HG03139 (cell line): ENCODE data around the gene GDPD5.

Experiments
- ATAC-seq: cut with Tn5 transposase; IDR thresholded peaks from one replicate; pipeline ENCODE4 v1.9.1; 2021; ENCODE audit not compliant: unreplicated experiment

GDPD5 gene

DNA sequence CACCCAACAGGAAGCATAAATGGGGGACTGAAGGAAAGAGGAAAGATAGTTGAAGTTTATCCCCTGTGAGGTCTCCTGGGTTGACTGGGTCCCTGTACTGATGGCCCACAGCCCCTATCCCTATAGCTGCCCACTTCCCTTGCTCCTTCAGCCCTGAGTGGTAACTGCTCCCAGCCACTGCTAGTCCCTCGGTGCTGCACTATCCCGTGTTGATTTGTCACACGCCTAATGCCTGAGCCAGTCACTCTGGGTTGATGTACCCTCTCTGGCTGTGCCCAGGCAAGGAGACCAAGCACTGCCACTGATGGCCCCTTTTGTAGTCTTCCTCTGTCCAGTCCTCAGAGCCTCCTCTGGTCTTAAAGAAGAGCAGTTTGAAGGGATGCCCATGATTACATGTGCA lies 9.6 kb downstream of the GDPD5 start:
- no peak for ATAC-seq

DNA sequence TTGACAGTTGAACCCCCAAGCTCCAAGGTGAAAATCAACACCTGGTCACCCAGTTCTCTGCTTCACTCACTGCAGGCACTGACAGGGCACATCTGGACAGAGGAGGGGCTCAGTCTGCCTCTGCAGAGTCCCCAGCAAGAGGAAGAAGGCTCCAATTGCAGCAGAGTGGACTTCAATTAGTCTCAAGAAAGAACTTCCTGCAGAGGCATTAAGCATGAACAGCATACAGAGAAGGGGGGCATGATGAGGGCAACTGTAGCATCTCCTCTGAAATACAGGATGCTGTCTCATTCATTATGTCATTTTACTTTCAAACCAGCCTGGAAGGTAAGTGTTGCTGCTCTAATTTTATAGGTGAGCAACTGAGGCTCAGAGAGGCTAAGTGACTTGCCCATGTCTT lies 11.1 kb downstream of the GDPD5 start:
- no peak for ATAC-seq

DNA sequence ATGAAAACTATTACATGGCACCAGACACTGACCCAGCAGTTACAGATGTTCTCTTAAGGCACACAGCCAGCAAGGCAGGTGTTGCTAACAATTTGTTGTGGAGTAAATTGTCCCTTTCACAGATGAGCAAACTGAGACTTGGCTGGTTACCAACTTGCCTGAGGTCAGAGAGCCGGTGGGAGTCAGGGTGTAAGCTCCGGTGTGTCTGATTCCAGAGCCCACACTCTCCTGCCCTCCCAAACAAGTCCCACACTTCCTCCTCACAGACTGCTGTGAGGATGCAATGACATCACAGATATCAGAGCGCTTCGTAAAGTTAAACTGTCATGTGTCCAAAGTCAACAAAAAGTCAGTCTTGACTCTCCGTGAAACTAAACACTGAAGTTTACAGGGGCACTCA lies 12.5 kb downstream of the GDPD5 start:
- no peak for ATAC-seq

DNA sequence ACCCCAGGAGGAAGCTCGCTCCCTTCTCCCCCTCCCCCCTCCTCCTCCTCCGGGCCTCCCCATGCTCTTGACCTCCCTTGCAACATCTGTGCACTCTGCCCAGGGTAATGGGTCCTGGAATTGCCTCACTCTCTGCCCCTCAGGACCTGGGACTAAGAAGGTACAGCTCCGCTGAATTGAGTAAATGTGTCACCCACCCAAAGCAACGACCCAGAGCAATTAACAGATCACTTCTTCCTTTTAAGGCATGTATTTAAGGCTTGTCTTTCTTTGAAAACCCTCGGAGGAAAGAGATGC lies 15.1 kb downstream of the GDPD5 start:
- ATAC-seq, result no peak

DNA sequence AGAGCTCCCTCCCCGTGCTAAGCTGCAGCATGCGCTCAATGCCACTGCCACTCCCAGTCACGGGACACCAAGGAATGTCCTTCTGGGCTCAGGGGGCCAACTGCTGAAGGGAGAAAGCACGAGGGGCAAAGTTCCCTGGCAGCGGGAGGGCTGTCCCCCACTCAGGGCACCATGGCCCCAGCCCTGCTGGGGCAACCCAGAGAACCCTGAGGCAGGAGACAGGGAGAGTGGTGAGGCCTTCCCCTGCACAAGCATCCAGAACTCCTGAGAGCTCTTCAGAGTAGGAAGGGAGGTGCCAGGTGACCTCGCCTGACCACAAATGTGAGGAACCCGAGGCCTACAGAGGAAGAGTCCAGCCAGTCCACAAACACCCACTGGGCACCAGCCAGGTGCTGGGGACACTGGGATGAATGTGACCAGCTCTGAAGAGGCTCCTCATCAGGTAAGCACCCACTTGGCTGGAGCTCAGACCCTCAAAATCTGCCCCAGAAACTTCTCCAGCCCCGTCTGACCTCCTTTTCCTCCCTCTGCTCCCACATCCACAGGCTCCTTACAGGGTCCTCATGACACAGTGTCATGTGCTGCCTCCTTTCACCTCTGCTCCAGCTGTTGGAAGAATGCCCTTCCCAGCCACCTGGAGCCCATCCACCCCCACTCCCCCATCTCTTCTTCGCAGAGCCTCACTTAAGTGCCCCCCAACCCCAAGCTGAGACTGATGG lies 15.6 kb downstream of the GDPD5 start:
- no peak for ATAC-seq

DNA sequence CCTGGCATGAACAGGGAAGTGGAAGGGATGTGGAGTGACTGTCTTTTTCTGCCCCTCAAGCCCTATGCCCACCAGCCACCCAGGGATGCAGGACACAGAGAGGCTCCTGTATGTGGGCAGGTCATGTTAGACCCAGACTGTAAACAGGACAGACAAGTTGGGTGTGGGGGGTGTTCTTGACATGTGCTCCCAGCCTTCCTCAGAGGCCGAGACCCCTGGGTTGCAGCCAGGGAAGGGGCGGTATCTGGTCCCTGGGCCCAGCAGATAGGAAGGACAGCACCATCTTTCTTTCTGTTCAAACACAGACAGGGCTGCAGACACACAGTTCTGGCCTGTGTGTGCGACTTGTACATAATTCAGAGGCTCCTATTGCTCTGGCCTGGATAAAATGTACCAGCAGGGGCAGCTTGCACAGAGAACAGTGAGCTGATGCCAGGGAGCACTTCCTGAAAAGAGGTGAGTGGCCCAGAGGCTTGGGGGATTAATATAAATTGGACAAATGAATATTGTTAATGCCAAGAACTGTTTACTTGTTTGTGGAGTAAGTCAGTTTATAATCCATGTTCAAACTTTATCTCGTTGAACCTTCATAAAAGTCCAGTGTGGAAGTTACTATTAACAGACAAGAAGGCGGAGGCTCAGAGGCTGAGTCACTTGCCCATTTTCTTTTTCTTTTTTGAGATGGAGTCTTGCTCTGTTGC lies 16.6 kb downstream of the GDPD5 start:
- no peak for ATAC-seq

DNA sequence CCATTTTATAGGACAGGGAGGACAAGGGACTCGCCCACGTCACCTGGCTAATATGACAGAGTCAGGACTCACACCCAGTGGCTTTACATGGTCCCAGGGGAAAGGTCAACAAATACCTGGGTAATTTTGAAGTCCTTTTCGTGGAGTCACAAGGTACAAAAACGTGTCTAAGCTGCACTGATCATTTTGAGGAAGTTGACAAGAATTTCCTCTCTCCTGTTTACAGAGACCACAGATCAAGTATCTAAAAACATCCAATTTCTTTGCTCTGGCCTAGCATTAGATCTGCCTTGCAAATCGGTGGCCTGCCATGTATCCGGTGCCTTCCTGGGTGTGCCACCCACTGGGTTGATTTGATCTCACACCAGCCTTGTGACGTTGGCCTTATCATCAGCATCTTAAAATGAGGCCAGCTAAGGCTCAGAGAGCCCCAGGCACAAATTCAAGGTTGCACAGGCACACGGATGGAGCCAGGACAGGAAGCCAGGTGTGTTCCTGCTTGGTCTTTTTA lies 17.6 kb downstream of the GDPD5 start:
- ATAC-seq, result no peak

DNA sequence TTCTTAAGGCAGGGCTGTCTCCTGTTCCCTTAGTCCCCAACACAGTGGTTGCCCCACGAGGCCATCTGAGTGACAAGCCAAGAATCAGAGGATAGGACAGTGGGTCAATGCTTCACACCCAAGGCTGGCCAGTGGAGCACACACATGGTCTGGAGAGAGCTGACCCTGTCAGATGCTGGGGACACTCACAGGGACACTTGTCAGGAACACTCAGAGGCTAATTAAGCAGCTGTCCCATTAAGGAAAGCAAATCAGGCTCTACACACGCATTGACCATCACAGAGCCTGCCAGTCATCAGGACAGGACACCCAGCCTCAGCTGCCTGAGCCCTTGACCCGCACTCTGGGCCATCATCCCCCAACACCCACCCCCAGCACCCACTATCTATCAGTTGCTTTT lies 18.2 kb downstream of the GDPD5 start:
- ATAC-seq, result no peak

DNA sequence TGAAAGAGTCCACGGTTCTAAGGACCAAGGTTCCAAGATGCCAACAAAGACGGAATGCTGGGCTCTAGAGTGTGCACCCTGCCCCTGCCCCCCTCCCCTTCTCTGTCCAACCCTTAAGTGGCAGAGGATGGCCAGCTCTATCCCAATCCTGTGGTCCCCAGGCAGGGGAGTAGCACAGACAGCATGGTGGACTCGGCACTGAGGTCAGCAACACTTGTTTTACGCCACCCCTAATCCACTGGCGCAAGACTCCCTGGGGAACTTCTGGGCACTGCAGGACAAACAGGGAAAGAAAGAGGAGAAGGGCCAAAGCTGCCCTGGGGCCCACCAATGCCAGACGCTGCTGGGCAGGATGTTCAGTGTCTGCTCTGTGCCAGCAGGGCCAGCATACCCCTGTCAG lies 18.9 kb downstream of the GDPD5 start:
- ATAC-seq, result no peak

DNA sequence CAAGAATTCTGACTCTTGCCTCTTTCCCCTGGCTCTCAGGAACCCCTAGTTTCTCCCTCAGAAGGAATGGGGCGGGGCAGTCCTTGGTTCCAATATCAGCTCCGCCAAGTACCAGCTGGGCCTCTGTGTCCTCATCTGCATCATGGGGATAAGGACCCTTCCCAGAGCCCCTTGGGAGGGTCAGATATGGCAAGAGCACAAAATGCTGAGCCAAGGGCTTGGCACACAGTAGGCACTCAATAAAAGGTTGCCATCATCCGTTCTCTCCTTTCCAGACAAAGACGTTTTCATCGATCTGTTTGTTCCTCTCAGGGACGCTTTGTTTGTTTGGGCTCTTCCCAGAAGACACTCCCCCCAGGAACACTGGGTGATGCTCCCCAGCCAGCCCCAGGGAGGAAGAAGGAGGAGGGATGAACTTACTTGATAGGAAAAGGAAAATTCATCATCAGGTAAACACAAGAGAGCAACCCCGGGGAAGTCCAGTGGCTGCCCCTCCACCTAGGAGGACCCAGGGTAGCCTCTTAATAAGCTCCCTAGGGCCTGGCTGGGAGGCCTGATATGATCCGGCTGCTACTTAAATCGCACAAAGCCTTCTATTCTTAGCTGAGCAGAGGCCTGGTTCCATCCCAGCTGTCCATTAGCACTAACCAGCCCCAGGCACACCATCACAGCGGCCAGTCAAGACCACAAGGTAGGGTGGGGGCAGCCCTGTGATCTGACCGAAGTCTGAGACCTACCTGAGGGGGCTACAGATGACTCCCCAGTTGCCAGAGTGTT lies 19.6 kb downstream of the GDPD5 start:
- ATAC-seq, result no peak

DNA sequence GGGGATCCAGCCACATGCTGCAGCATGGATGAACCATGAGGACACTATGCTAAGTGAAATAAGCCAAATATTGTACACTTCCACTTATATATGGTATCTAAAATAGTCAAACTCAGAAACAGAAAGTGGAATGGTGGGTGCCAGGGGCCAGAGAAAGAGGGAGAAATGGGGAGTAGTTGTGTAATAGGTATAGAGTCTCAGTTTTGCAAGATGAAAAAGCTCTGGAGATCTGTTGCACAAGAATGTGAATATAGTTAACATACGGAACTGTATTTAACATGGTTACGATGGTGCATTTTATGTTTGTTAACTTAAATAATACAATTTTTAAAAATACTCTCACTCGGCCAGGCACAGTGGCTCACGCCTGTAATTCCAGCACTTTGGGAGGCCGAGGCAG lies 21.2 kb downstream of the GDPD5 start:
- no peak for ATAC-seq

DNA sequence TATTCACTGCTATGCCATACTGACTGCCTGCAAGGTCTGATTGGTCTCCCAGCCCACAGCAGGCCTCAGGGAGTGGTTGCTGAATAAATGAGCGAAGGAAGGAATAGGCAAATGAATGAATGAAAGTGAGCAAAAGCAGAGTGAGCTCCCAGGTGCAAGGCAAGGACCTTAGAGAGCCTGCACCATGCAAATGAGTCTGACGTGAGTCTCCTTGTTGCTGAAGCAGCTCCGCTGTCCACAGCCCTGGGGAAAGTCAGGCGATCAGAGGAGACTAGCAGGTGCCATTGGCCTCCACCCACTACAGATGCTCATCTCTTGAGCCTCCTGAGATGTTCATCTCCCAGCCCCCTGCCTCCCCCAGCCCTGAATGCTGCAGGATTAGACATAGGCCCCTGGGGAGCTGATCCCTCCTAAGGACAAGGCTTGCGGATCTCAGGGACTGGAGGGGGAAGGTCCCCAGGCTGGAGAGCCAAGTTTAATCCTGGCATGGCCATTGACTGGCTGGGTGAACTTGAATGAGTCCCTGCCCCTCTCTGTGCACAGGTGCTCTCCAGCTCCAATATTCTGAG lies 22.1 kb downstream of the GDPD5 start:
- ATAC-seq, result no peak

DNA sequence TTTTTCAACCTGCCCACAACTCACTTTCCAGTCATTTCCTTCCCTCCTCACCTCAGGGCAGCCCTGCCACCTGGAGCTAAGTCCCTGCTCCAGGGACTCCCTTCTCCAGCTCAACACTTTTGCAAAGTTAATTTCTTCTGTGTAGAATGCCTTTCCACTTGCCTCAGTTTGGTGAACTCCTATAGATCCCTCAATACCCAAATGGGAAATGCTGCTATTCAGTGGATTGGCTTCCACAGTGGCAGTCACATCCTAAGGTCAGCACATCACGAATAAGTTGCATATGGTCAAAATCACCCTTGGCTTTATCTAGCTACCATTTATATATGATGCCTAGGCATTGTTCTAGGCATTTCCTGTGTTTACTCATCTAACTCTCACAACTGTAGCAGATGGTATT lies 23.6 kb downstream of the GDPD5 start:
- ATAC-seq, result no peak

DNA sequence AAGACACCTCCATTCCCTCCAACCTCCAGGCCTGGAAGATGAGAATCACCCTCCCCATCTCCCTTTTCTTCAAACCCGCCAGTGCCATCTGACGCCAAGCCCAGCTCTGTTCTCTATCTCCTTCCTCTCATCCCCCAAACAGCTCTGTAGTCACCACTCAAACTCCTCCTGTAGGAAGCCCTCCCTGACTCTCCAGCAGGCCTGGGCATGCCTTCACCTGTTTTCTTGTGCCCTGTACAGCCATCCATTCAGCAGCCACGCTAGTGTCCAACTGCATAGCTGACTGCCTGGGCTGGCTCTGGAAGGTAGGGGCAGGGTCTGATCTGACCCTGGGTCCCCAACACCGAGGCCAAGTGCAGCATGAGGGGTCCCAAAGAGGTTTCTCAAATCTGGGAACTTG lies 25.0 kb downstream of the GDPD5 start:
- no peak for ATAC-seq

DNA sequence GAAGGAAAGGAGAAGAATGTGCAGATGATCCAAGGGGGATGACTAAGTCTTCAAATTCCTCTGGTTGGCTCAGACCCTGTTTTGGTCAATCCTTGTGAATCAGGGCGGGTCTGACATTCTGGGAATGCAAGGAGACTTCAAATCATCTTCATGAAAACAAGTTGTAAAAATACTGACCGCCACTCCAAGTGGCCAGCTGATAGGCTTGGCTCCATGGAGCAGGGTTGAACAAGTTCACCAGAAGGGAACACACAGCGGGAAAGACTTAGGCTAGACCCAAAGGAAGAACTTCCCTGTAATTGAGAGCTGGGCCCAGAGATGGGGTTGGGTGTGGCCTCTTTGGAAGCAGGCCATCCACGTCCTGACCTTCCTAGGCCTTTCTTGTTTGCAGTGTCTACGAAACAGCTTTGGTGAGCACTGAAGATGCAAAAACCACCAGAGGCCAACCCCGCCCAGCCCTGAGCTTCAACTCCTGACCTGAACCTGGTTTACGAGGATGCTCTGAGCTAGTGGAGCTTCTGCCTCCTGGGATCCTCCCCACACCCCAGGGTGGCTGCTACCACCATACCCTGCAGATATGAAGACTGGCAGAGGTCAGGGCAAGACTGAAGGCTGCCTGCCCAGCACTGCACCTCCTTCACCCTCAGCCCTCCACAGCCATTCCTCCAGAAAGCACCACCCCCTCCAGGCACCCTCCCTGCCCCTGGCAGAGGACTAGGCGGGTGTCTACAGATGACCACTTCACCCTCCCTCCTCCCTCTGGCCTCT lies 26.1 kb downstream of the GDPD5 start:
- no peak for ATAC-seq

DNA sequence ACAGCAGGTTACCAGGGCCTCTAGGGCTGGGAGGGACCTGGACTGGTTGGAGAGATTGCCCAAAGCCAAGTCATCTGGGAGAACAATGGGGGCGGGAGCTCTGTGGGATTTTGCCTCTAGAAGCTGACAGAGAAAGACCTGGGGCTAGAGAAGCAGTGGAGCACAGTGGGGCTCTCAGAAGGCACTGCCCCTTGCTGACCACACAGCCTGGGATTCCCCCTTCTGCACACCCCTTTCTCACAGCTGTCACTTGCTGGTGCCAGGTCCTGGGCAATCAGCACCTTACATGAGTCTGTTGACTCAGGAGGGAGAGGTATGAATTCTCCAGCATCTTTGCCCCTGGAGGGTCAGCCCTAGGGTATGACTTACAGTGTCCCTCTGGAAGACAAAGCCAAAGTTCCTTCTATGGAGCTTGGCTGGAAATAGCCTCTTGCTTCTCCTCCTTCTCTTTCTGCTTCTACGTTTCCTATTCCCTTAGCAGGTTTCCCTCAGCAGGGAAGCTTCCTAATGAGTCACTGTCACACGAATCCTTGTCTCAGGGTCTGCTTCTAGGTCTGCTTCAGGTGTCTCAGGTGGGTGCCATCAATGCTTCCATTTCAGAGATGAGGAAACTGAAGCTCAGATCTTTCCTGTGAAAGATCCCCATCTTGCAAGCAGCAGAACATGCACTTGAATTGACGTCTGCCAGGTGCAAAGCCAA lies 27.0 kb downstream of the GDPD5 start:
- ATAC-seq, result no peak

DNA sequence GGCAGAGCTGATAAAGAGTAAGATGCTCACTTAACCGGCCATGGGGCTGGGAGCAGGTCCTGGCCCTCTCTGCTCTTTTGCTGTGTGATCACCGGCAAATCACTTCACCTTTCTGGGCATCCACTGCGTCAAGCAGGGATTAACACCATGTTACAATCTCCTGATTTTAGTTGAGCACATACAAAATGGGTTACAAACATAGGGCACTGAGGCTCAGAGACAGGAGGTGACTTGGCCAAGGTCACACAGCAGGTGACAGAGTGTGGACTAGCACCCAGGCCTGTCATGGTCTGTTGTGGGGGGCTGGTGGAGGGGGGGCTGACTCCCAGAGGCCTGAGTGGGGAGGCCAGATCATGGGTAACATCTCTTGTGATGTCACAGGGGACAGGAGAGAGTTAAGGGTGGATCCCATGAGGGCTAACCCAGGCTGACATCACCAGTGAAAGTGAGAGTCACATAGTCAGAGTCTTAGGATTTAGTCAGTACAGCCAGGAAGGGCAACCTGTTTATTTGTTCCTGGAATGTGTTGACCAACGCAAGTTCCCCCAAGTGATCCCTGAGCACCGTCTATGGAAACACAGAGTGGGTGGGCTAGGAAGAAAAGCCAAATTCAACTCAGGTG lies 27.8 kb downstream of the GDPD5 start:
- no peak for ATAC-seq

DNA sequence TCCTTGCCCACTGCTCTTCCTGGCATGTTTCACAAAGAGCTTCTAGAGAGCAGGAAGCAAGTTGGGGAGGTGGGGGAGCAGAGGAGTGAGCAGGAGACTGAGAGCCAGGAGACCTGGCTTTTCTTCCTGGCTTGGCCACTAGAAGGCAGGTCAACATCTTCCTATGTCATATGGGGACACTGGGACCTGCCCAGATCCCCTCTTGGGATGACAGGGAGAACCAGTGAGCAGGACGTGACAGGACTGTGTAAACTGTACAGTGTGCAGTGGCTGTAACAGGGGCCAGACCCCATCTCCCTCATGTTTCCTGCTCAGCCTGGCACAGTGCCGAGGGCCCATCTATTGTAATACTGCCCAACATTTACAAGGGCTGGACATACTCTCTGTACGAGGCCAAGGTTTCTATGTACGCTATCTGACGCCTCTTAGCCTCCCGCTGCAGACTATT lies 29.4 kb downstream of the GDPD5 start:
- ATAC-seq, result no peak

DNA sequence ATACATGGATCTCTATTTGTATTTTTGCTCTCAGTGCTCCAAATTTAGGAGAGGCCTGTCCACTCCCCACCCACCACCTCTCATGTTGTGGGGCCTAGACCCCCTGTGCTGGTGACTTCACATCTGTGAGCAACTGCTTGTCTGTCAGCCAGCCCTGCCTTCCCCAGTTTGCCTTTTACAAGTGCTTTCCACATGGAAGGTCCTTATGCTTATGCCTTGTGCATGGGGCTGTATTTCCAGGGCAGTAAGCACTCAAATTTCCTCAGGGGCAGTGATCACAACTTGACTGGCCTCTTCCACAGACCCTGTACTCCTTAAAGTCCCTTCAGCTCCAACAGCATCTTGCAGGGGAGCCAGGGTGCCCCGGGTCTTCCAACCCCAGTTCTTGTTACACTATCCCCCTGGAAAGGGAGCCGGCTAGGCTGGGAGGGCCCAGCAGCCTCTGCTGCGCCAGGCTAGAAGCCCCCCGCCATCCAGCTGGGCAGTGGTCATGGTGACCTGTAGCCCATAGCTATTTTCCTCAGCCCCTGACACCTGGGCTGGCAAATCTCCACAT lies 29.9 kb downstream of the GDPD5 start:
- ATAC-seq, result no peak

DNA sequence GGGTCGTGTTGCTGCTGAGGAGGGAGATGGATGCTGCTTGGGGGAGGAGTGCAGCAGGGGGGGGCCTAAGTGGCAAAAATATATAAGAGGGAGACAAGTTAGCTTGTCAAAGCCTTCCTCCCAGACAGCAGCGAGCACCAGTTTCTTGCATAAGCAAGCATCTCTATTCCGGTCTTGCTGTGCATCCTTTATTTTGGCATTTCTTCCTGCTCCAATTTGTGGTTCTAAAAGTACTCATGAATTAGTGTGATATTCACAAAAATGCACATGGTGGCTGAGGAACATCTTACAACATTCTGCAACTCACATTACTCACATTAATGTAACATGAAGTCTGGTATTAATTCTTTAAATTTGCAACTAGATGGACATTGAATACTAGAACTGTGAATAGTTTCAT lies 32.1 kb downstream of the GDPD5 start:
- ATAC-seq, result no peak
